ENCODE measurements around the gene ENOX1.

DNA sequence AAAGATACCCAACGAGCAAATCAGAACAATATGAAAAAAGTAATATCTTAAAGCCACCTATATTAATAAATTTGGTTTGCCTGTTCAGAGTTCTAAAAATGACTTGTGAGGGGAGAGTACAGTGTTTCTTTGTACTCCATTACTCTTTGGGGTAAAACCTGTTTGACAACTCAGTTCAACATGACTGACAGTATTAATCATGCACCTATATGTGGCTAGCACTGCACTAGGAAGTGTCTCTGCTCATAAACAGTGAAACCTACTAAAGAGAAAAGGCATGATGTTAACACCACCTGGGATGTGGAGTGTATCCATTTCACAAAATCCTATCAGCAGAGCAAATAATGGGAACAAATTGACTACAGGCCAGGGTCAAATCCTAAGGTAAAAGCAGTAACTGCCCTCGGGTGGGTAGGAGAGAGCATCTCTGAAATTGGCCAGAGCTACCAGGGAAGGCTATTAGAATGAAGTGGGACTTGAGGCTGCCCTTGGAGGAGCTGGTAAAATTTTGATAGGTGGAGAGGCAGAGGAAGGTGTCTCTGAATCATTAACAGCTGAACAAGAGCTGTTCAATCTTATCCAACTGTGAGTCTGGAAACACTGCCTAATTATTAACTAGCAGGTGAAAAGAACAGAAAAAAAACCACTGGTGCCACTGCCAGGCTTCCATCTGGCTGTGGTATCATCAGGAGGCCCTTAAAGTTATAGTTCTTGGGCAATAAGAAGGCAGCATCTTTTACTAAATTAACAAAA lies 398.3 kb downstream of the ENOX1 start:
- TF ChIP-seq, protein P1, sequence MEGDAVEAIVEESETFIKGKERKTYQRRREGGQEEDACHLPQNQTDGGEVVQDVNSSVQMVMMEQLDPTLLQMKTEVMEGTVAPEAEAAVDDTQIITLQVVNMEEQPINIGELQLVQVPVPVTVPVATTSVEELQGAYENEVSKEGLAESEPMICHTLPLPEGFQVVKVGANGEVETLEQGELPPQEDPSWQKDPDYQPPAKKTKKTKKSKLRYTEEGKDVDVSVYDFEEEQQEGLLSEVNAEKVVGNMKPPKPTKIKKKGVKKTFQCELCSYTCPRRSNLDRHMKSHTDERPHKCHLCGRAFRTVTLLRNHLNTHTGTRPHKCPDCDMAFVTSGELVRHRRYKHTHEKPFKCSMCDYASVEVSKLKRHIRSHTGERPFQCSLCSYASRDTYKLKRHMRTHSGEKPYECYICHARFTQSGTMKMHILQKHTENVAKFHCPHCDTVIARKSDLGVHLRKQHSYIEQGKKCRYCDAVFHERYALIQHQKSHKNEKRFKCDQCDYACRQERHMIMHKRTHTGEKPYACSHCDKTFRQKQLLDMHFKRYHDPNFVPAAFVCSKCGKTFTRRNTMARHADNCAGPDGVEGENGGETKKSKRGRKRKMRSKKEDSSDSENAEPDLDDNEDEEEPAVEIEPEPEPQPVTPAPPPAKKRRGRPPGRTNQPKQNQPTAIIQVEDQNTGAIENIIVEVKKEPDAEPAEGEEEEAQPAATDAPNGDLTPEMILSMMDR (tag by site-specific recombination; IDR thresholded peaks at IDR 0.05), result no peak
- no peak for TF ChIP-seq ZBTB7A (tag by site-specific recombination; IDR thresholded peaks at IDR 0.05; ENCODE audit: low read depth)
- TF ChIP-seq, protein P2, sequence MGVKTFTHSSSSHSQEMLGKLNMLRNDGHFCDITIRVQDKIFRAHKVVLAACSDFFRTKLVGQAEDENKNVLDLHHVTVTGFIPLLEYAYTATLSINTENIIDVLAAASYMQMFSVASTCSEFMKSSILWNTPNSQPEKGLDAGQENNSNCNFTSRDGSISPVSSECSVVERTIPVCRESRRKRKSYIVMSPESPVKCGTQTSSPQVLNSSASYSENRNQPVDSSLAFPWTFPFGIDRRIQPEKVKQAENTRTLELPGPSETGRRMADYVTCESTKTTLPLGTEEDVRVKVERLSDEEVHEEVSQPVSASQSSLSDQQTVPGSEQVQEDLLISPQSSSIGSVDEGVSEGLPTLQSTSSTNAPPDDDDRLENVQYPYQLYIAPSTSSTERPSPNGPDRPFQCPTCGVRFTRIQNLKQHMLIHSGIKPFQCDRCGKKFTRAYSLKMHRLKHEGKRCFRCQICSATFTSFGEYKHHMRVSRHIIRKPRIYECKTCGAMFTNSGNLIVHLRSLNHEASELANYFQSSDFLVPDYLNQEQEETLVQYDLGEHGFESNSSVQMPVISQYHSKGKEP (tag by site-specific recombination; IDR thresholded peaks at IDR 0.05), result no peak
- no peak for TF ChIP-seq ZNF610 (tag by site-specific recombination; IDR thresholded peaks at IDR 0.05; ENCODE audit: borderline replicate concordance)
- TF ChIP-seq, protein P3, sequence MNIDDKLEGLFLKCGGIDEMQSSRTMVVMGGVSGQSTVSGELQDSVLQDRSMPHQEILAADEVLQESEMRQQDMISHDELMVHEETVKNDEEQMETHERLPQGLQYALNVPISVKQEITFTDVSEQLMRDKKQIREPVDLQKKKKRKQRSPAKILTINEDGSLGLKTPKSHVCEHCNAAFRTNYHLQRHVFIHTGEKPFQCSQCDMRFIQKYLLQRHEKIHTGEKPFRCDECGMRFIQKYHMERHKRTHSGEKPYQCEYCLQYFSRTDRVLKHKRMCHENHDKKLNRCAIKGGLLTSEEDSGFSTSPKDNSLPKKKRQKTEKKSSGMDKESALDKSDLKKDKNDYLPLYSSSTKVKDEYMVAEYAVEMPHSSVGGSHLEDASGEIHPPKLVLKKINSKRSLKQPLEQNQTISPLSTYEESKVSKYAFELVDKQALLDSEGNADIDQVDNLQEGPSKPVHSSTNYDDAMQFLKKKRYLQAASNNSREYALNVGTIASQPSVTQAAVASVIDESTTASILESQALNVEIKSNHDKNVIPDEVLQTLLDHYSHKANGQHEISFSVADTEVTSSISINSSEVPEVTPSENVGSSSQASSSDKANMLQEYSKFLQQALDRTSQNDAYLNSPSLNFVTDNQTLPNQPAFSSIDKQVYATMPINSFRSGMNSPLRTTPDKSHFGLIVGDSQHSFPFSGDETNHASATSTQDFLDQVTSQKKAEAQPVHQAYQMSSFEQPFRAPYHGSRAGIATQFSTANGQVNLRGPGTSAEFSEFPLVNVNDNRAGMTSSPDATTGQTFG (tag by site-specific recombination; IDR thresholded peaks at IDR 0.05; ENCODE audit: borderline replicate concordance), result no peak
- TF ChIP-seq, protein P4, sequence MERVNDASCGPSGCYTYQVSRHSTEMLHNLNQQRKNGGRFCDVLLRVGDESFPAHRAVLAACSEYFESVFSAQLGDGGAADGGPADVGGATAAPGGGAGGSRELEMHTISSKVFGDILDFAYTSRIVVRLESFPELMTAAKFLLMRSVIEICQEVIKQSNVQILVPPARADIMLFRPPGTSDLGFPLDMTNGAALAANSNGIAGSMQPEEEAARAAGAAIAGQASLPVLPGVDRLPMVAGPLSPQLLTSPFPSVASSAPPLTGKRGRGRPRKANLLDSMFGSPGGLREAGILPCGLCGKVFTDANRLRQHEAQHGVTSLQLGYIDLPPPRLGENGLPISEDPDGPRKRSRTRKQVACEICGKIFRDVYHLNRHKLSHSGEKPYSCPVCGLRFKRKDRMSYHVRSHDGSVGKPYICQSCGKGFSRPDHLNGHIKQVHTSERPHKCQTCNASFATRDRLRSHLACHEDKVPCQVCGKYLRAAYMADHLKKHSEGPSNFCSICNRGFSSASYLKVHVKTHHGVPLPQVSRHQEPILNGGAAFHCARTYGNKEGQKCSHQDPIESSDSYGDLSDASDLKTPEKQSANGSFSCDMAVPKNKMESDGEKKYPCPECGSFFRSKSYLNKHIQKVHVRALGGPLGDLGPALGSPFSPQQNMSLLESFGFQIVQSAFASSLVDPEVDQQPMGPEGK (tag by site-specific recombination; IDR thresholded peaks at IDR 0.05), result no peak
- TF ChIP-seq OSR2 (tag by site-specific recombination; IDR thresholded peaks at IDR 0.05), result no peak
- TF ChIP-seq ZNF335 (tag by site-specific recombination; conservative IDR thresholded peaks at IDR 0.05), result no peak
- no peak for TF ChIP-seq YY1 (tag by site-specific recombination; IDR thresholded peaks at IDR 0.05)

Data from HEK293 (cell line).